ENCODE data around the gene MAPK9.

GRCh38 chr5:180207593-180207992 is 84.3 kb downstream of the MAPK9 start:
- TF ChIP-seq CTCF (IDR thresholded peaks at IDR 0.05; ENCODE audit: borderline replicate concordance, extremely low read depth, low read length, poor library complexity, severe bottlenecking) (no peak), EZH2 (IDR thresholded peaks at IDR 0.05; ENCODE audit: borderline replicate concordance, low read depth, low read length, severe bottlenecking) (no peak)
